HG02571 (cell line): ENCODE data around the gene FOXN3.
A peak's percentile ranks its signal among the peaks of the same experiment; 100 is the strongest.
"Not testable (repeated sequence)": the region's sequence is repeated elsewhere in the genome, so short reads cannot be mapped to it uniquely, and the experiment has no call there.

Source experiments
- ATAC-seq: cut with Tn5 transposase; IDR thresholded peaks from one replicate; pipeline ENCODE4 v1.9.1; 2021; ENCODE audit warnings: mild to moderate bottlenecking, moderate library complexity; ENCODE audit not compliant: unreplicated experiment

The FOXN3 gene

DNA sequence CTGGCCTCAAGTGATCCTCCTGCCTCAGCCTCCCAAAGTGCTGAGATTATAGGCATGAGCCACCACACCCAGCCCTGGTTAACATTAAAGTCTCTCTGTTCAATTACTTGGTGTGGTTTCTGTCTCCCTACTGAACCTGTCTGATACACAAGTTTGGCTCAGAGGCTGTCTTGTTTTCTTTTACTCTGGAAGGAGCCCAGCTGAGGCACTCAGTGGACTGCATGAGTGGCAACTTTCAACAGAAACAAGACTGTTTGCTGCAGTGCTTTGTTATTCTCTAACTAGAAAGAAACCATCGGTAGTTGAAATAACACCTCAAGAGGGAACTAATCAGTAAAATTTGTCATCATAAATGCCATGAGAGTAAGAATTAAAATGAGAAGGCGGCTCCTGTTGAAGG is 238.7 kb downstream of the FOXN3 start:
- ATAC-seq: no peak

DNA sequence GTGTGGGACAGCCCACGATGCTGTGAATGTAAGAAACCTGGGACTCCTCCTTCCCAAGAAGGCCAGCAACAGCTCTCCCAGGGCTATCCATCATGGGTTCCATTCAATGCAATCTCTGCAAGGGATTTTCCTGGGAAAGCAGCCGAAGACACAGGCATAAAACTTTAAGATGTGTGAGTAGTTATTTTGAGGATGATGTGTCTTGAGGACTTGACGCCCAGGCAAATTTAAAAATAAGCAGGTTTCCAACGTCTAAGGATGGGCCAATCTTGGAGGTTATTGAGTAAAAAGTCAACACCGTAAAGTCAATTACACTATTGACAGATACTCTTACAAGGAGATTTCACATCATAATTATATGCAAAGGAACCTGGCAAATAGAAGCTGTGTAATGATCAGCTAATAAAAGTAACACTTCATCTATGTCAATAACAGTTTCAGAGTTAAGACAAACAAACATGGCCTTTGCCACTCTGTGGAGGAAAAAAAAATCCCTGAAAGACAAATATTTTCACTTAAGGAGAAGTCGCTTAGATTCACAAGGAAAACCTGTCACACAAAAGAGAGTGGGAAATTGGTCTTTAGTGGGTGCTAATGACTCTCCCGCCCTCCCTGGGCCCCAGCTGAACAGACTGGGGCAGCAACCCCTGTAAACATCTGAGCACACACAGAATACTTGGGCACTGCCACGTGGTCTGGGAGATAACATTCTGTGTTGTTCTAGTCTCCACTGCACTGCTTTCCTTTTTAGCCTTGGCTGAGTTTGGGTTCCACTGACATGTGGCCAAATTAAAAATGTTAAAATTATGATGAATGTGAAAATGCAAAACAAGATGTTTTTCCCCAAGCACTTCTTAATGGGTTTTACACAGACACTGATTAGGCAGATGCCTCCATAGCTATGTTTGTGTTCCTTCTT is 240.9 kb downstream of the FOXN3 start:
- ATAC-seq: no peak

DNA sequence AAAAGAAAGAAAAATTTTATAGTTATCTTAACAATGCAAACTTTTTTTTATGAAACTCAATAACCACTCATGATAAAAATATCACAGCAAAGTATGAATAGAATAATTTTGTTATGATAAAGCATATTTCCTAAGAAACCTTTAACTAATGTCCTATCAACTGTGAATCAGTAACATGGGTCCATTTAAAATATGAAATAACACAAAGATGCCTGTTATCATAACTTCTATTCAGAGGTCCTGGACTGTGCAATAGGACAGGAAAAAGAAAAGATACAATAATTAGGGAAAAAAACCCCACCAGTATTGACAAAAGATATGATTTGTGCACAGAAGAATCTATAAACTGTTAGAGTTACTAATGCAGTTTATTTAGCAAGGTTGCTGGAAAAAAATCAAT is 245.4 kb downstream of the FOXN3 start:
- ATAC-seq: no peak

DNA sequence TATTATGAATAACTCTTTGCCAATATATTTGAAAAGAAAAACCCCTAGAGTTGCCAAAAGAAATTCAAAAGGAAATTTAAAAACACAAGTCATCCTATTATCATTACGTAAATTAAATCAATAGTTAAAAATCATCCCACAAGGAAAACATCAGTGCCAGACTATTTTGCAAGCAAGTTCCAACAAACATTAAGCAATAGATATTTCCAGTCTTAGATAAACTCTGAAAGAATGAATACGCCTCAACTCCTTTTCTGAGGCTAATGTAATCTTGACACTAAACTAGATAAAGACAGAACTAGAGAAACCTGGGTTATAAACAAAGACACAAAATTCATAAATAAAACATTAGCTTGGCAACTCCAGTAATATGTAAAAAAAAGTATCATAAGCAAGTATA is 245.9 kb downstream of the FOXN3 start:
- no peak for ATAC-seq

DNA sequence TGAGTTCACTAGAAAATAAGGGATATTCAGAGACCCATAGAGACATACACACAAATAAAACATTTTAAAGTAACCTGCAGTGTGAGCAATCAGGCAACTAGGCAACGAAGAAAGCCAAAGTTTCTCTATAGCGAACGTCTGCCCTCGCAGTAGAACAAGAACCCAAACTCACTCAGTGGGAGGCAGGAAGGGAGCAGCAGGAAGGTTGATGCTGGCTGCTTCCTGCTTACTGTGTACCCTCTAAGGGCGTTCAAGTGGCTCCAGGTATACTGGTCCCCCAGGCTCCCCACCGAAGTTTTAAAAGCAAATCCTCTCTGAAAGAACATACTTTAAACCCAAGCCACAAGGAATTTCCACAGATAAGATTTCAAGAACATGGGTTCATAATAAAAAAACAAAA is 249.3 kb downstream of the FOXN3 start:
- ATAC-seq: no peak

DNA sequence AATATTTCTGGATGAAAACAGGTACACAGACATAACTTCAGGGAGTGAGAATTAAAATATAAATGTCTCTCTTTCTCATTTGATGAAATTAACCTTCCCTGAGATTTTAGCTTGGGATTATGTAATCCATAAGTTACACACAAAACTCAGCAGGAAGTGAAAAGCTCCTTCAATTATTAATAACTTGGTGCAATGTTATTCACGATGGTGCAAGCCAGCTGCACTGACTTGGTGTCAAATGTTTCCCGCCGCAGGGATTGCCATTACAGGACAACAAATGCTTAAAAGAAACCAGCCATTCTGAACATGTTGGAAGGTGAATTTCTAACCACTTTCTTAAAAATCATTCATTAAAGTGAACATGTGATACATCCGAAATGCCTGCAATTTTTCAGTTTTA is 250.4 kb downstream of the FOXN3 start:
- ATAC-seq: no peak

DNA sequence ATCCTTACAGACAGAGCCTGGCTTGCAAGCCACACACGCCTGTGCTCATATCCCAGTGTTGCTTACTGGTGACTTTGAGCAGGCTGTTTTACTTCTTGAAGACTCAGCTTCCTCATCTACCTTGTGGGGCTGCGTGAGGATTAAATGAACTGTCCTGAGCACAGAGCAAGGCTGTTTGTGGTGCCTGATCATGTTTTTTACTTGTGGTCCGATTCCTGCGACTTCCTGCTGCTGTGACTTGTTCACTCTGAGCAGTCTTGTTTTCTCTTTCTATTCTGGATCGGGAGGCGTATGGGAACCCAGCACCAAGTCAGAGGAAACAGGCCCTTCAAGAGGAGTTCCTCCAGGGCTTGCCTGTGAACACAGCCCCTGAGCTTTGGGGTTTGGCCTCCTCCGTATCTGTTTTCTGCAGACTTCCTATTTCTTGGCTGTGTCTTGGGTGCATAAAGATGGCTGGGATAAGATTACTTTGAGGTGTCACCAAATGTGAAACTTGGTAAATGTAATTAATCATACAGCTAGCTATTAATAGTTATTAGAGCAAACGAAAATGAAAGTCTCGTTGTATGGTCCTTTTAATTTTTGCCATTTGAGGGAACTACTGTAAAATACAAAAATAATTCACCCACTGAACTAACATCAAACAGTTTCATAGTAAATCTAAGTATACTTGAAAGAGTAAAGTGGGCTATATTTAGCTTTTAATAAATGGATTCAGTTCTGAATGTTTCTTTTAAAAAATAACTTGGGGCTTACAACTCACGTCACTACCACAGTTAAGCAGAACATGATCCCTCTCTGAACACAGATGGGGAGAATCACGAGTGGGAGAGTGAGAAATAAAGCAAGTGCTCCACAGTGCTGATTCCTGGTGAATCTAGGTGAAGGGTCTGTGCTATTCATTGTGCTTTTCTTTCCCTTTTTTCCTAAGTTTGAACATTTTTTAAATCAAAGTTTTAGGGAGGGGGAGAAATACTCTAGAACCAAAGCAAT is 251.5 kb downstream of the FOXN3 start:
- ATAC-seq: peak; percentile 56

DNA sequence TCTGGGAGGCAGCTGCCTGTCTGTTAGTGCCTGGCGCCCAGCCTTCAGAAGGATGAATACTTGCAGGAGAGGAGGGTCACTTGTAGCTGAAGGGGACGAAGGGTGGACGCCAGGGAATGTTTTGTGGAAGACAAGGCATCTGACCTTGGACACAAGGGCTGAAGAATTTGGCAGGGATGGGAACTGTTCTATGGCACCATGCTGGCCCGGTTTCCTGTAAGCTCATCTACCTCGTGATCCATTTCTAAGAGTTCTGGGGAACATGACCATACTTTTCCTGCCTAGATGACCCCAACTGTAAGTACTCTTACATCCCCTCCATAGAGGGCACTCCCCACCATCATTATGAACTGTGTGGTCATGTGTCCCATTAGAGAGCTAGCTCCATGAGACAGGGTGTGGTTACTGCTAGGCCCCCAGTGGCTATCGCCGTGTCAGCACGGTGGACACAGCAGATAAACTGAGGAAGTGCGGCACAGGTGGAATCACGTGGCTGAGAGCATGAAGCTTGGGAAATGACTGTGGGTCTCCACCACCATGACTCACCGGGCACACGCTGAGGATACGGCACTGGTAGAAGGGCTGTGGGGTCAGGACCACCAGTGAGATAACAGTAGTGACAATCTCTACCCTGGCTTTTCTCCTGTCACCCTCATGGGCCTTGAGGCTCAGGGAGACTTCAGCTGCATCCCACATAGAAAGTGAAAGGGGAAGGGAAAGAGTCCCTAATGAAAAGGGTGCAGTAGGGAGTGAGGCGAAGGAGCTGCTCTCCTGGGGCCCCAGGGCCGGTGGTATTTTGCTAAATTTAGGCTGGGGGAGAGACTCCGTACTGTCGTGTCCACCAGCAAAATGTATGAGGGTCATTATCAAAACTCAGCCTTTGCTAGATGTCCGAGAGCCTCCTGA is 252.6 kb downstream of the FOXN3 start:
- ATAC-seq: peak; percentile 25

DNA sequence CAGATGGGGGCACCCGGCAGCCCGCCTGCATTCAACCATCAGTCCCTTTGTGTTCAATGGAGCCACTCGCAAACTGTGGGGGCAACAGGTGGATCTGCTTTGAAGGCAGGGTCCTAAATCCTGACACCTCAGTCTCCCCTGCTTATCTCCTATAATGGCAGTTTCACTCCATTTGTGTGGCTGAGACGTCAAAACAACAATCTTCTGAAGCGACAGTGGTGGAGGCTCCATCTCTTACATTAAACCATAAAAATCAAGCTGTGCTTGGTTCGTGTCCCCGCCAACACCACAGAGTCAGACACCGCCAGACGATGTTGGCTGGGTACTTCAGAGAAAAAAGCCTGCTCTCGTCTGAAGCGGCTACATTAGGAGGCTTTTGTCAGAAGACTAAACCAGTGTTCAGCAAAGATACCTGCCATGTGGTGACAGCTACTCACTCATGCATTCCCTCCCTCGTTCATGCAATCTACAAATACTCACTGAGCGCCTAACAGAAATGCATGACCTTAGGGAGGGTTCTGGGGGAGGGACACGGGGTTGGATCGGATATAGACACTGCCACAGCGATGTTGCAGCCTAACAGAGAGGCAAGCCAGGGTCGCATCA is 253.9 kb downstream of the FOXN3 start:
- no peak for ATAC-seq

DNA sequence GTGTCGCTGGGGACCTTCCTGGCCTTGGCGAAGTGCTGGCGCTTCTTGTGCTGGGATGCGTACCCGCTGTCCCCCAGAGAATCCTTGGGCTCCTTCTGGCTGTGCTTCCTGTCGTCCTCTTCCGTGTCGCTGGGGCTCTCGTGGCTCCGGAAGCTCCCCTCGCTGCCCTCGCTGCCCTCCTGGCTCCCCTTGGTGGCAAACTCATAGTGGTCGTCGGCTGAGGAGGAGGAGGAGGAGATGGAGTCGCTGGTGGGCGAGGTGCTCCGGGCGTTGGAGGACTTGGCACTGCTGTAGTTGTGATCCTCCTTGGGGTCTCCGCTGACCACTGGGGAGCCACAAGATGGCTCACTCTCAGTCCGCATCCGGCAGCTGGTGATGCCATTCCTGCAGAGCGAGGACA is 254.4 kb downstream of the FOXN3 start:
- no peak for ATAC-seq

DNA sequence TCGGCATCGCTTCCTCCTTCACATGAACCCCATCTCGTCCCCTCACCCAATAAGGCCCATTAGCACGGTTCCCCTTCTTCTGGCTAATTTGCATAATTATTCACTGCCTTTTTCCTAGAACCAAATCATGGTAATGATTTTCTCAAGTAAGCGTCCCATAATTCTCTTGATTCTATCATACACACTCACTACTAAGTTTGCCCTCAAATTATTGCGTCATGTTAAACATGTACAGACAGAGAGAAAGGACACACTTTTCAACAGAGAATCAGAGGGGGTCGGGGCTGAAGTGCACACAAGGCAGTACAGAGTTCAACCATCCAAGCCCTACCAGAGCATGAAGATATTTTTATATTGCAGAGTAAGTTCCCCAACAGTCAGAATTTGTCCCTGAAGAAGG is 256.6 kb downstream of the FOXN3 start:
- ATAC-seq: no peak

DNA sequence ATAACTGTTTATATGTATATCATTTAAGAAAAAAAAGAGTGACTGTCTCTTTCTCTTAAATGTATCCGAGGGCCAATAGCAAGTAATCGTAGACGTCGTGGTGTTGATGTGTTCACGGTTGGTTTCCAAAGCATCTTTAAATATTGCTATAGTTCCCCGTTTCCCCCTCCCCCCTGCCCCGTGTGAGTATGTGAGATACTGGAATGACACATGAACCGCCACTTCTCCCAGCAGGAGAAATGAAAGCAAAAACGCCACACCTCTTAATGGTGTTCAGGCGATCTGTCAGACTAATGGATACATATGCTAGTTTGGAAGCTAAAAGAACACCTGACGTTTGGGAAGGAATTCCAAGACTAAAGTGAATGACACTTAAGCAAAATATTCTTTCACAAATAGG is 258.3 kb downstream of the FOXN3 start:
- no peak for ATAC-seq

DNA sequence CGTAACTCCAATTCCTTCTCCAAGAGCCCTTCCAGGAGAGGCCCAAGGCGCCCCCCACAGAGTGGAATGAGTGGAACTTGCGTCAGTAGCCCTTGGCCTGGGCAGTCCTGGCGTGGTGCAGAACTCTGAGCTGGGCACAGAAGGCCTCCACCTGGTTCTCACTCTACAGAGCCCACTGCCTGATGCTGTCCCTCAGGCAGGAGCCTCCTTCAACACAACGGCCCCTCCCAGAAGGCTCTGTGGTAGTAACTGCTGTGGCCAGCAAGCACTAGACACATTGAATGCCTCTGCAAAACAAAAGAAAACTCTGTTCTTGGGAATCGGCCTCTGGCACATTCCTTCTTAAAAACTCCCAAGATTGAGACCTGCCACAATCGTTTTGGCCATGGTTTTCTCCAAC is 258.9 kb downstream of the FOXN3 start:
- not testable (repeated sequence) for ATAC-seq

DNA sequence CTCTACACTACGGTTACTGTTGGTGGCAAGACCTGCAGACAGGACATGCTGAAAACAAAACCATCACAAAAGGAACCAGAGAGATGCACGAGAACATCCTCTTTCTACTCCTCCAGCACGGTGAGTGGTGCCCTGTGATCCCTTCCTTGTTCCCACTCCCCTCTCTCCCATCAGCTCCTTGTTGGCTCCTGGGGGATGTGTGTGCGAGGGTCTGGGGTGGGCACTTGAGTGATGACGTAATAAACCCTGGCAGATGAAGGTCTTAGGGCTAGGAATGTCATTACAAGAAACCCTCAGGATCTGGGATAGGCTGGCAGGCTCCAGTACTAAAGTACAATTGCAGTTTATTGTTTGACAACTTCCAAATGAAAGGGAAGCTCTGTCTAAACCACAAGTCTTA is 261.5 kb downstream of the FOXN3 start:
- no peak for ATAC-seq

DNA sequence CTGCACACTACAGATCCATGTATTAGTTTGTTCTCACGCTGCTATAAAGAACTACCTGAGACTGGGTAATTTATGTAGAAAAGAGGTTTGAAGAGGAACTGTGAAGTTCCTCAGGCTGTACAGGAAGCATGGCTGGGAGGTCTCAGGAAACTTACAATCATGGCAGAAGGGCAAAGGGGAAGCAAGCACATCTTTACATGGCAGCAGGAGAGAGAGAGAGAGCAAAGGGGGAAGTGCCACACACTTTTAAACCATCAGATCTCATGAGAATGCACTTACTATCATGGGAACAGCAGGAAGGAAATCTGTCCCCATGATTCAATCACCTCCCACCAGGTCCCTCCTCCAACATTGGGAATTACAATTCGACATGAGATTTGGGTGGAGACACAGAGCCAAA is 265.3 kb downstream of the FOXN3 start:
- ATAC-seq: not testable (repeated sequence)

DNA sequence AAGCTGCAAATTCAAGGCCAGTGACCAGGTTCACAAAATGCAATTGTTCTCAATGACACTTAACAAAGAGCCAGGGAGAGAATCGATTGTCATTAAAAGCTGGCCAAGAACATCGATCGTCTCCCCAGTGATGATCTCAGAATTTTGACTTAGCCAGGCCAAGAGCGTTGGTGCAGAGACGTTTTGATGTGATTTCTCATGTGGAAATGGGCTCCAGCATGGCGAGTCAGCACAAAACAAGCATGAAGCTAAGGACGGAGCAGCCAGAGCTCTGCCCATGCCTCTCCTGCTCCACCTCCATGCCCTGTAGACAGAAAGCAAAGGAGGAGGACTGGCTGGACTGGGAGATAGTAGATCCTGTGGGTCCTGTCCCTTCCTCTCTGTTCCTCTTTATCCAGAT is 270.8 kb downstream of the FOXN3 start:
- no peak for ATAC-seq

DNA sequence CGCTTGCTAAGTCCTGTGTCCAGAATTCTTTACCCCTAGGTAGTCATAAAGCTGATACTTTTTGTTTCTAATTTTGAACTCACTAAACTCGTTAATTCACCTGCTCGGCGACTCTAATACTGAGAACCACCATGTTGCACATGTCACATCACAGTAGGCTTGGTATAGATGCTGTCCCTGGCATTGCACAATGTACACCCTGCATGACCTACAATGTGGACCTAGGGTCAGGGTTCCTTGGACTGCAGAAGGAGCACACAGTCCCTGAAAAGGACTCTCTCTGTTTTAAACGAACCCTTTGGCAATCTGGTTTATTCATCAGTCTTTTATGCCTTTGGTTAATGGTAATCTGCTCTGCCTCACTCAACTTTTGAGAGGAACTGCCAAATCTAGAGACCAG is 272.4 kb downstream of the FOXN3 start:
- ATAC-seq: no peak

DNA sequence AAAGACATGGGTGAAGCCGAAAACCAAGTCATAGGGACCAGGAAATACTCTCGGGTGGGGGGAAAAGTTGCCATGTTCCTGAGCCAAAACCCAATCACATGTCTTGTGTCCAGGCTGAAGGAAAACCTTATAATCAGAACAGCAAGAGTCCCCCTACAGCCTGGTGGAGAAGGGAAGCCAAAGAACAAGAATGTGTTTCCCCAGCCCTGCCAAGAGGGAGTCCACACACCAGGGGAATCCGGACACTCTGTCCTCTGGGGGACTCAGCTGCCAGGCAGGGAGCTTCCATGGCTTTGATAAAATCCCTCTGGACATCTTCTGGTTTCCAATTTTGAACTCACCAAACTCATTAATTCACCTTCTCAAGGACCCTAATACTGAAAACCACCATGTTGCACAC is 273.0 kb downstream of the FOXN3 start:
- ATAC-seq: no peak

DNA sequence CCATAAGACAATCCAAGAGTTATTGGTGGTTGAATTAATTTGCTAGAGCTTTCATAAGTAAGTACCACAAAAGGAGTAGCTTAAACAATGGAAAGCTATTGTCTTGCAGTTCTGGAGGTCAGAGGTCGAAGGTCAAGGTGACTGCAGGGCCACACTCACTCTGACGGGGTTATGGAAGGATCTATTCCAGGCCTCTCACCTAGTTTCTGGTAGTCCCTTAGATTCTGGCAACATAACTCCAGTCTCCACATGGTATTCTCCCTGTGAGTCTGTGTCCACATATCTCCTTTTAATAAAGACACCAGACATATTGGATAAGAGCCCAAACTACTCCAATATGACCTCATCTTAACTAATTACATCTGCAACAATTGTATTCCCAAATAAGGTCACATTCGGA is 273.4 kb downstream of the FOXN3 start:
- no peak for ATAC-seq

DNA sequence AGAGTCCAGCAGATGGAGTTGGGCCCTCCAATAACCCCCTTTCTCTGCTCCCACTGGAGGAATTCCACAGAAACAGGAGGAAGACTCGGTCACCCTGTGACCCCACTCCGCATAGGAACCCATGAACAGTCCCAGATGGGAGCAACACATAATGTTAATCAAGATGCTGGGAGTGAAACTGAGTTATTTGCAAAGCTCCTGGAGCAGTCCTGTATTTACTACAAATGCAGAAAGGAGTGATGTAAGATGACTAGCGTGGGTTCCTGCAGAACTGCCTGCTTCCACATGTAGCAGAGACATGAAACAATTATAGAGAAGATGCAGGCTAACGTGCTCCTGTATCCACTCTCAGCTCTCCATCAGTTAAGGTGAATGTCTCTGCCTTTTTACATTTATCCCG is 274.7 kb downstream of the FOXN3 start:
- no peak for ATAC-seq
